Right hindlimb (tissue), 1 donor: ENCODE results near the gene PHF14.

Experiments used
- DNase-seq: peaks from one replicate; pipeline ENCODE4 v3.0.0-alpha.2; 2018

The PHF14 gene

GRCh38 chr7:11176985-11177555, 203.4 kb downstream of the PHF14 start:
- no peak for DNase-seq

- DNase-seq = no peak
Measured at GRCh38 chr7:11177793-11178192, 204.1 kb downstream of the PHF14 start.

DNA sequence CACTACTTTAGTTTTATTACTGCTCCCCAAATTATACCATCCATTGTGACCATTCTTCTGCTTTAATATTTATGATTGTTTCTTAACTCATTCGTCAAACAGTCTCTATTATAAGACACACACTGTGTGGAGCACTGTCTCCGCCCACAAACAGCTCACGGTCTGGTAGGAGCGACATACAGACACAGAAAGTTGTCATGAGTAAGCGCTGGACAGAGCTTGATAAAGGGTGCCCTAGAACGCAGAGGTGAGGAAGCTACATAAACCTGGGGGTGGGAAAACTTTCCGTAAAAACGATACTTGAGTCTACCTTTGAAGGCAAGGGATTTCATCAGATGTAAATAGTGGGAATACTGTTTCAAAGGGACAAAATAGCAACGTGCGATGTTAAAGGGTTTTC, 207.9 kb downstream of the PHF14 start:
- no peak for DNase-seq

DNA sequence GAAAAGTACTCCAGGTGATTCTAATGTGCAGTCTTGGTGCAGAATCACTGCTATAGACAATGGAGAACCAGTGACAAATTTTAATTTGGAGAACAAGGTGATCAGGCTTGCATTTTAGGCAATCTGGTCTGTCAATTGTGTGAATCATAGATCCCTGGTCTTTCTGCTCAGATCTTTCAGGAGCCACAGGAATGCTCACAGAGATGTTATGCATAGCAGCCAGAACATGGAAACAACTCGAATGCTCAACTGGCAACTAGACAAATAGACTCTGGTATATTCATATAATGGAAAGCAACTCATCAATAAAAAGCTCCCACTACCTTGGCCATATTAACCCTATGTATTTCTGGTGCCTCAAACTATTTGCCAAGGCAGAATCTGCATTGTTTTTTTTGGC, 209.1 kb downstream of the PHF14 start:
- no peak for DNase-seq

- DNase-seq = no peak
Measured at GRCh38 chr7:11185179-11185815, 211.6 kb downstream of the PHF14 start.

DNA sequence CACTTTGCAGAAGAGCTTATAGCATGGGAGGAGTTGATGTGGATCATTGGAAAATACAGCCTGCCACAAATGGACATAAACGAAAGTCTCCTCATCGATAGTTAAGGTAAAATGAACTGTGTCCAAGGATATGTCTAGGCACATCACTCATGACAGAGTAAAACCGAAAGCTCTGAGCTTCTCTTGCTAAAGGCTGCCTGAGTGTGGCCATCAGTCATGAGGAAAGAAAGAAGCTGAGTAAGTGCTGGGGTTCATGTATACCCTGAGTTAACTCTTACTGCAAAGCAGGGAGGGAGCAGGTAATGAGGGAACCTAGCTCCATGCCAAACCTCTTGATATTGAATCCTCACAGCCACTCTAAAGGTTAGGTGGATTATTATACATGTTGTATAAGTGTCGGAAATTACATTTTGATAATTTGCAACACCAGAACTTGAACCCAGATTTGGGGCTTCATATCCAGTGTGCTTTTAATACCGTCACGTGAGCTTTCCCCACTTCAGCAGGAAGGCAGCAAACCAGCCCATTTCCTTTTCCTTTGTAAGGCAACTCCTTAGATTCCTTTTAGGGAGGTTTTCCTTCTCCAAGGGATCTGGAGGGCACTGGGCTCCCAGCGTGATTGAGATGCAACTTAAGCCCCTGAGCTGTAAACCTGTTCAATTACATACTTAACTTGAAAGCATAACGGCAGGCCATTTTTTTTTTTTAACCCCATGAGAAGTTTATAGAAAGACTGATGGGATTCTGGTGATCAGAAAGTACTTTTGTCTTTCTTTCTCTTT, 215.0 kb downstream of the PHF14 start:
- DNase-seq = no peak

GRCh38 chr7:11191081-11191480, 217.4 kb downstream of the PHF14 start:
- no peak for DNase-seq

GRCh38 chr7:11191574-11192220, 218.0 kb downstream of the PHF14 start:
- no peak for DNase-seq

DNA sequence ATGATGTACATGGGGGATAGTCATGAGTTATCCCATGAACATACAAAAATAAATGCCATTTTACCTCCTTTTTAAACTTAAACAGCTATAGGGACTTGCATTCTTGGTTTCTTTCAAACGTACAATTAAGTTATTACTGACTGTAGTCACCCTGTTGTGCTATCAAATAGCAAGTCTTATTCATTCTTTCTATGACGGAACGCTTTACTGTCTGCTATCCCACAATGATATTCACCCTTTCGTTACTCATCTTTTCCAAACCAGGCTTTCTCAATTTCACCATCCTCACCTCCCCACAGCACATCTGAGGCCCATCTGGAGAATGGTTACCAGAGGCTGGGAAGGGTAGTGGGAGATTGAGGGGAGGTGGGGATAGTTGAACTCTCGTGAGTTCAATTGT, 218.8 kb downstream of the PHF14 start:
- DNase-seq = no peak

GRCh38 chr7:11193131-11193867, 219.6 kb downstream of the PHF14 start:
- no peak for DNase-seq

GRCh38 chr7:11193888-11194287, 220.2 kb downstream of the PHF14 start:
- no peak for DNase-seq

DNA sequence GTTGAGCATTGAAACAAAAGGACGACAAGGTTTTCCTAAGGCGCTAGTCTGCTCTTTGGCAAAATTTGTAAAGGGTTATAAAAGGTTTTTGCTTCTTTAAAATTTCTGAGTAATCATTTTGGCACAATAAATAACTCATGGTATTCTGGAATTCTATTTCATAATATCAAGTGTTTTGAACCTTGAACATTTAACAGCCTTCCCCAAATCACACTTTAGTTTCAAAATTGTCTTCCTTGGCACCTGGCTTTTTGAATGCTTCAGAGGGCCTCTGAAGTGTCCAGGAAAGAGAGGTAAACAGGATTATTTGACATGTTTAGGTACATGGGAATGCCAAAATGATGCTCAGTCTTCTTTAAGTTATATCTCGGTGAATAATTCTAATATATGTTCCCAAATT, 220.8 kb downstream of the PHF14 start:
- no peak for DNase-seq

DNA sequence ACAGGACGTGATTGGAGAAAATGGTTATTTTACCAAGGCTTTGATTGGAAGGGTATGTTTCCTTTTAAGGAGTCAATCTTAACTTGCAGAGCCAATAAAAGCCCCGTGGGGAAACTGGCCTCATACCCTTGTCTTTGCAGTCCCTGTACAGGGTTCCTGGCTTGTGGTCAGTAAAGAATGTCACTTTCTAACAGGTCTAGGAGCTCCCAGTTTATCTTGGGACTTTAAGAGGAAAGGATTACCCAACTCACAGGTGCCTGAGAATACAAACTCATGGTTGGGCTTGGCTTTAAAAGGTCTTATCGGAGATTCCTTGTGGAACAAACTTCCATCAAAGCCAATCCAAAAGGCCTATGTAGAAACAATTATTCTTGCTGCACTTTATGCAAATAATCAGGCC, 221.8 kb downstream of the PHF14 start:
- DNase-seq = no peak

- DNase-seq = no peak
Measured at GRCh38 chr7:11196143-11196542, 222.5 kb downstream of the PHF14 start.

DNA sequence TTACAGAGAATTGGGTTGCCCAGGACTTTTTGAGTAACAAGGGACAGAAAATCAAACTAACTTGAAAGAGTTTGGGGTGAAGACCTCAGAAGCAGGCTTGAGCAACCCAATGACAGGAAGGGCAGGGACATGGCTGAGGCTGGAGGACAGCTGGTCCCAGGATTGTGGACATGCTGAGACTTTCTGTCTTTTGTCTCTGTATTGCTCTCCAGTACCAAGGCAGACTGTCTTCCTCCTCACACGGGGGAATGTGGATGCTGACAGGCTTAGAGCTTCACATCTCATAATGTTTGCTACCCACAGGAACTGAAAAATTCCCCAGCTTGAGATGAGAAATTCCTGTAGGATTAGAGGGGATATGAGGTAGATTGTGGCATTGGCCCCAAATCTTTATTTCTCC, 229.6 kb downstream of the PHF14 start:
- DNase-seq = no peak

DNA sequence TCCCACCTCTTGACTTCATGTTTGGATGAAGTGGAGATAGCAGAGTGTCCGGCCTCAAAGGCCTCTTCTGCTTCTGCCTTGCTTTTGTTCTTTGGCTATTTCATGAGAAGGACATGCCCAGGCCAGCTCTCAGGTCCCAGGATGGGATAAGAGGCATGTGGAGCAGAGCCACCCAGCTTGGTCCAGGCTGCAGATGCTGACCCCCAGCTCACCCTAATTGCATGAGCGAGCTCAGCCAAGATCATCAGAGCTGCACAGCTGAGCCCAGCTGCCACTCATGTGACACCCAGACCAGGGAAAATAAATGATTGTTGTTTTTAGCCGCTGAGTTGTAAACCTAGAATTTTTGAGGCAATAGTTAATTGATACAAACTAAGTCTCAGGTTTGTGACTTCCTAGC, 230.0 kb downstream of the PHF14 start:
- no peak for DNase-seq

GRCh38 chr7:11206177-11206899, 232.7 kb downstream of the PHF14 start:
- DNase-seq = no peak

DNA sequence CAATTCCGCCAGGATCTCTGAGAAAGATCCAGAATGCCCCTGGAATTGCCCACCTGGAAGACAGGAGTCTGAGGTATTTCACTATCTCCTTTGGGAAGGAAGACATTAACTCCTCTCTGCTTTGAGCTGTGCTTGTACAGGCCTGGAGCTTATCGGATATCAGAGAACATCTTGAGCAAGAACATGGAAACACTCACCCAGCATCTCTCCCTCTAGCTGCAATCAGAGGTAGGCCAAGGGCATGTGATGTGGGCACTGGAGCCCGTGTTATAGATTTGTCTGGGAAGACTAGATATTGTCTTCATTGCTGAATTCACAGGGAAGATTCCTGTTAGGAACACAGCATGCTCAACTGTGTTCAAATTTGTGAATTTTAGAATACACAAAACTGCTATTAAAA, 233.9 kb downstream of the PHF14 start:
- no peak for DNase-seq

DNA sequence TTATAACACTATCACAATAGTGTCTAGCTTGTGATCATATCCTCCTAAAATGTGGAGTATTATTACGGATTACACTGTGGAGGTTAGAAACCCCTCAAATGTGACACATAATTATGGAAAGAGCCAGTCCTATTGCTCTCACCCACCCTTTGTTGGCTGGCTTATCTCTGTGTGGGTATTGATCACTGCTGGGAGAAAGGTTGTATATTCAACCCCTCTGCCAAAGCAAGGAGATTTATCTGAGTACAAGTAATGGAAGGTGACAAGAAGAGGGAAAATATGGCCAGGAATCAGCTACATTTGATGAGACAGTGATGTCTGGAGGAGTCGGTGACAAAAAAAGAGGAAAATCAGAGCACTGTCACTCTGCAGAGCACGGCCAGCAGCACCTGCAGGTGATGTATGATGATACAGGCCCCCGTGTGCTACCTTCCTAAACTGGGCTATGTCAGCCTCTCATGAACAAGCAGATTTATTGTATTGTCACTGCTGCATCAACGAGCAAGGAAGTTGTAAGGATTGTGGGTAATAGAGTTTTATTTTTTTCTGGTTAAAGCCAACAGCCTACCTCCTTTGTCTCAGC, 235.3 kb downstream of the PHF14 start:
- DNase-seq = no peak

DNA sequence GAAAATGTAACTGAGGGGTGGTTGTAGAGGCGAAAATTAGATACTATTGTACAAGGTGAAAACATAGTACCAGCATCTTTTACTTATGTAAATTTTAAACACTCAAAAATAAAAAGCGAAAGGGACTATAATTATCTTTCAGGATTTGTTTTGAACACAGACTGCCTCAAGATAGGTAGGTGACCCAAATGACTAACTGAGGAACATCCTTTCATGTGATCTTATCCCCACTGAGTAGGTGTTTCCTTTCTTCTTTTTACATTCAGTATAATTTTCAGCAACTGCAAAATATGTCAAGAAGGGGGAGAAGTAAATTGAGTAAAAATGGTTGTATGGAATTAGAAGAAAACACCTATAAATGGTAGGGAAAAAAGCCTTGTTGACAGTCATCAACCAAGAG, 236.7 kb downstream of the PHF14 start:
- DNase-seq = no peak

DNA sequence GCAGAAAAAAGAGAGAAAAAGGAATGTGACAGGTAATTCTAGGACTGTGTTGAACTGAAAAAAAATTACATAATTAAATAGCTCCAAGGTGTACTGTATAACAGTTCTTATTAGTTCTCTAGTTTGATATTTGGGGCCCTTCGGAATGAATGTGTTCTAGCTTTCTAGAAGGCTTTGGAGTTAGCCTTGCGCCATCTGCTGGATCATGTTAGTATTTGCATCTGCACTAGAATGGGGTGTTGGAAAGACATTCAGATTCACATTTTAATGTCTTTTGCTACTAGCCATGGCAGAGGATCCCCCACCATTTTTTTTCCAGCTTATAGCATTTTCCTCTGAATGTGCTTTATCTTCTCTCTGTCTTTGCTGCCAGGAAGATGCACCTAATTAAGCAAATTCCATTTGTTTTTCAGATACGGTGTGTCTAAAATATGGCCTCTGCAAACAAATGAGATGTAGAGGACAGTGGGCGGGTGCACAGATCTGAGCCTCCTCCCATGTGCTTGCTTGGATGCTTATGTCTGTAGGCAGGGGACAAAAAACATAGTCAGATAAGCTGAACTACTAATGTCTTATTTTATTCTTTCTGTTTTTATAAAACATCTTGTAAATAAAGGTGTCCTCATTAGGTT, 238.5 kb downstream of the PHF14 start:
- DNase-seq = peak; percentile 62

DNA sequence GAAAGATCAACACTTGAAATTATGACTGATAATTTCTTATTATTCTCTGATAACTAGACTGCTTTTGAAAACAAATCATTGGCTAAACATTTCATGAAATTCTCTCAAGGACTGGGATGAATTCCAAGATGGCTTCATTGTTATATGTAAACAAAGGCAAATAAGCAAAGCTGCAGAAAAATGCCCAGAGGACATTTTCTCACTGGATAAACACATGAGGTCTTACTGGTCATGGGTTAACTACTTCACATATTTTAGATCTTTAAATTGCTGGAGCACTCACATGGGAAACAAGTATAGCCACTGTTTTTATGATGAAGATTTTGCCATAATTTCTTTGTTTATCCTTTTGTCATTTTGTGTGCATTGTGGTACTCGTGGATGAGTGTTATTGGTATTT, 239.1 kb downstream of the PHF14 start:
- DNase-seq = no peak
